Measurements from ENCODE around the gene RPS24.

The RPS24 gene

DNA sequence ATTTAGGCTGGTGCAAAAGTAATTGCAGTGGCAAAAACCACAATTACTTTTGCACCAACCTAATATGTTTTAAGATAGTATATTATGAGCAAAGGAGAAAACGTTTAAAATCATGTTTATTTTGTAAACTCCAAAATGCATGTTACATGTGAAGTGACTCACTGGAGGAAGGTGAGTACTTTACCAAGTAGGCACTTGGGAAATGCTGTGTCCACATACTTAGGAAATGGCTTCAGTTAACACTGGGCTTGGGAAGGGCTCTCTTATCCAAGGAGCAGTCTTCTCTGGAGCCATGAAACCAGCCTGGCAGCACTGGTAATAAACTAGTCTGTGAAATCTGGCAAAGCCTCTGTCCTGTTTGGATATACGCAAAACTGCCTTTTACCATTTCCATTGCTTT is 4.4 kb downstream of the RPS24 start:
- Histone ChIP-seq H3K79me1 (replicated peaks; ENCODE audit: low read length, poor library complexity, severe bottlenecking) (peaks cover 11% of the 10 kb centered on the region), H3K4ac (ENCODE audit: low read depth in 1 of 2, low read length in 2 of 2) (no peak overlapping the region), H3K4me3 (ENCODE audit: insufficient read depth in 1 of 2, low read depth in 1 of 2, low read length in 2 of 2) (no peak overlapping the region), H3K36me3 (ENCODE audit: control insufficient read depth in 1 of 2, insufficient read depth in 2 of 2, low read depth in 1 of 2, low read length in 2 of 2) (peaks cover 45 to 81% of the 10 kb centered on the region in 2 experiments), H2BK12ac (ENCODE audit: low read length in 2 of 2) (no peak overlapping the region), H2AFZ (ENCODE audit: low read depth, low read length) (no peak overlapping the region), H4K91ac (ENCODE audit: low read length) (no peak overlapping the region), H3K9ac (ENCODE audit: low read length) (no peak overlapping the region), H3K18ac (ENCODE audit: low read depth in 1 of 2, low read length in 2 of 2) (no peak overlapping the region), H3K23ac (ENCODE audit: low read length in 2 of 2) (no peak overlapping the region), H3K27ac (ENCODE audit: low read length, poor library complexity, severe bottlenecking) (no peak overlapping the region), H2BK5ac (ENCODE audit: low read depth, low read length, poor library complexity, severe bottlenecking) (no peak overlapping the region), H3K14ac (ENCODE audit: low read length in 2 of 2) (no peak overlapping the region), H2BK120ac (ENCODE audit: low read depth, low read length) (no peak overlapping the region), H4K8ac (ENCODE audit: low read length) (no peak overlapping the region), H2AK5ac (ENCODE audit: low read length, severe bottlenecking) (no peak overlapping the region), H3K4me1 (ENCODE audit: control insufficient read depth, insufficient read depth, low read depth, low read length) (peaks cover 10% of the 10 kb centered on the region), H3K4me2 (ENCODE audit: low read length, poor library complexity, severe bottlenecking) (no peak overlapping the region), H3K9me3 (ENCODE audit: control insufficient read depth, low read length) (no peaks in the 10 kb centered on the region), H3K27me3 (ENCODE audit: control insufficient read depth in 1 of 2, insufficient read depth in 1 of 2, low read length in 2 of 2) (no peaks in the 10 kb centered on the region), H2BK15ac (ENCODE audit: low read depth, poor library complexity, severe bottlenecking) (no peak overlapping the region)
- 43% methylated on average over 1 of the region's 2 CpGs for WGBS
- peak; percentile 47 for DNase-seq

DNA sequence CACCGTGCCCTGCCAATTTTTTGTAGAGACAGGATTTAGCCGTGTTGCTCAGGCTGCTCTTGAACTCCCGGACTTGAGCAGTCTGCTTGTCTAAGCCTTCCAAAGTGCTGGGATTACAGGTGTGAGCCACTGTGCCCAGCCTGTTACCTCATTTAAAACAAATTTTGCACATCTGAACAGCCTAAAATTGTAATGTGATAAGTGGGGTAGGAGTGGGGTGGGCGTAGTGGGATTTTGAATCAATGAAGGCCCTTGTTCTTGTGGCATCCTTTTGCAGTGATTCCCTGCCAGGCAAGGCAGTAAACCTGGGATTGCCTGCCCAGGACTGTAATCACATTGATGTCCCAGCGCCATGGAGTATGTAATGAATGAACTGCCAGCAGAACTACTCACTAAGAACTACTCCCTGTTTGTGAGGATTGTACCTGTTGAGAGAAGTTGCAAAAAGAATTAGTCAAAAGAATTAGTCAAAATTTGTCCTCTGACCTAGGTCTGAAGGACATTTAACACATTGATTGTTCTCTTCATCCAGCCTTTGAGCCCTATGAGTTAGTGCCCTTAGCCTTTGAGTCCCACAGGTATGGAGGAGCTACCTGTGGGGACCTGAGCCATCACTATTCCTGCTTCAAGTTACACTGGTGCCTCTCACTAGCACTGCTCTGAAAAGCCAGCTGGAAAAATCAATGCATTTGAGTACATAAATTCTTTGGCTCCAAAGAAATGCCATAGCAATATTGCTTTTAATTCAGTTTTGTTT is 5.3 kb downstream of the RPS24 start:
- Histone ChIP-seq H3K4me2 (ENCODE audit: low read length, poor library complexity, severe bottlenecking) (no peak overlapping the region), H2AK5ac (ENCODE audit: low read length, severe bottlenecking) (no peak overlapping the region), H3K79me1 (replicated peaks; ENCODE audit: low read length, poor library complexity, severe bottlenecking) (peaks cover 11% of the 10 kb centered on the region), H3K9me3 (ENCODE audit: control insufficient read depth, low read length) (no peaks in the 10 kb centered on the region), H4K8ac (ENCODE audit: low read length) (peak overlapping the region; percentile 31), H3K4me3 (ENCODE audit: insufficient read depth in 1 of 2, low read depth in 1 of 2, low read length in 2 of 2) (no peak overlapping the region), H3K4ac (ENCODE audit: low read depth in 1 of 2, low read length in 2 of 2) (no peak overlapping the region), H2BK120ac (ENCODE audit: low read depth, low read length) (no peak overlapping the region), H3K36me3 (ENCODE audit: control insufficient read depth in 1 of 2, insufficient read depth in 2 of 2, low read depth in 1 of 2, low read length in 2 of 2) (peaks cover 45 to 89% of the 10 kb centered on the region in 2 experiments), H3K27ac (ENCODE audit: low read length, poor library complexity, severe bottlenecking) (no peak overlapping the region), H3K18ac (ENCODE audit: low read depth in 1 of 2, low read length in 2 of 2) (no peak overlapping the region), H2BK15ac (ENCODE audit: low read depth, poor library complexity, severe bottlenecking) (no peak overlapping the region), H3K23ac (ENCODE audit: low read length in 2 of 2) (peak overlapping the region in 1 of 2 experiments; percentile 26), H3K9ac (ENCODE audit: low read length) (peak overlapping the region; percentile 19), H3K14ac (ENCODE audit: low read length in 2 of 2) (no peak overlapping the region), H2AFZ (ENCODE audit: low read depth, low read length) (no peak overlapping the region), H3K27me3 (ENCODE audit: control insufficient read depth in 1 of 2, insufficient read depth in 1 of 2, low read length in 2 of 2) (no peaks in the 10 kb centered on the region), H4K91ac (ENCODE audit: low read length) (no peak overlapping the region), H2BK12ac (ENCODE audit: low read length in 2 of 2) (no peak overlapping the region), H2BK5ac (ENCODE audit: low read depth, low read length, poor library complexity, severe bottlenecking) (no peak overlapping the region), H3K4me1 (ENCODE audit: control insufficient read depth, insufficient read depth, low read depth, low read length) (peaks cover 10% of the 10 kb centered on the region)
- WGBS: 93% methylated on average over 4 of the region's 5 CpGs
- DNase-seq: no peak

DNA sequence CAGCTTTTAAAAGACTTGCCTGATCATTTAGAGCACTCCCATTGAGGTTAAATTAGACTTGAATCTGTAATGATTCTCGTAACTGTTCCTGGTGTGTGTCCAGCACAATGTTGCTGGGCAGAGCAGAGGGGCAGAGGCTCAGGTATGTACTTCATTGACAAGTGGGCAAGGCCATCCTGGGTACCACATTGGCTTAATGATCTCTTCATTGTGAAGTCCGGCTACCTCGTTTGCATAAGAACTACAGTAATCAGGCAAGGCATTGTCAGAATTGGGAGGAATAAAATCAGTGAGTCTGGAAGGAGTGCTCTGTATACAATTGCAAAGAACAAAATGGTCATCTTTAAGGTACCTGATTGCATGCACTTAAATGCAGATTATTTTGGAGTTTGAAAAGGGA is 6.1 kb downstream of the RPS24 start:
- Histone ChIP-seq H3K4me2 (ENCODE audit: low read length, poor library complexity, severe bottlenecking) (no peak overlapping the region), H4K8ac (ENCODE audit: low read length) (no peak overlapping the region), H3K36me3 (ENCODE audit: control insufficient read depth in 1 of 2, insufficient read depth in 2 of 2, low read depth in 1 of 2, low read length in 2 of 2) (peaks cover 45 to 90% of the 10 kb centered on the region in 2 experiments), H3K9me3 (ENCODE audit: control insufficient read depth, low read length) (no peaks in the 10 kb centered on the region), H2BK12ac (ENCODE audit: low read length in 2 of 2) (no peak overlapping the region), H3K23ac (ENCODE audit: low read length in 2 of 2) (no peak overlapping the region), H4K91ac (ENCODE audit: low read length) (no peak overlapping the region), H2BK15ac (ENCODE audit: low read depth, poor library complexity, severe bottlenecking) (no peak overlapping the region), H3K18ac (ENCODE audit: low read depth in 1 of 2, low read length in 2 of 2) (no peak overlapping the region), H2BK120ac (ENCODE audit: low read depth, low read length) (no peak overlapping the region), H3K4ac (ENCODE audit: low read depth in 1 of 2, low read length in 2 of 2) (no peak overlapping the region), H2AK5ac (ENCODE audit: low read length, severe bottlenecking) (no peak overlapping the region), H3K9ac (ENCODE audit: low read length) (no peak overlapping the region), H3K4me3 (ENCODE audit: insufficient read depth in 1 of 2, low read depth in 1 of 2, low read length in 2 of 2) (no peak overlapping the region), H2AFZ (ENCODE audit: low read depth, low read length) (no peak overlapping the region), H3K79me1 (replicated peaks; ENCODE audit: low read length, poor library complexity, severe bottlenecking) (peaks cover 11% of the 10 kb centered on the region), H3K27me3 (ENCODE audit: control insufficient read depth in 1 of 2, insufficient read depth in 1 of 2, low read length in 2 of 2) (no peaks in the 10 kb centered on the region), H3K4me1 (ENCODE audit: control insufficient read depth, insufficient read depth, low read depth, low read length) (peaks cover 15% of the 10 kb centered on the region), H2BK5ac (ENCODE audit: low read depth, low read length, poor library complexity, severe bottlenecking) (no peak overlapping the region), H3K14ac (ENCODE audit: low read length in 2 of 2) (no peak overlapping the region), H3K27ac (ENCODE audit: low read length, poor library complexity, severe bottlenecking) (no peak overlapping the region)
- 96% methylated on average over 3 of the region's 3 CpGs for WGBS
- no peak for DNase-seq

DNA sequence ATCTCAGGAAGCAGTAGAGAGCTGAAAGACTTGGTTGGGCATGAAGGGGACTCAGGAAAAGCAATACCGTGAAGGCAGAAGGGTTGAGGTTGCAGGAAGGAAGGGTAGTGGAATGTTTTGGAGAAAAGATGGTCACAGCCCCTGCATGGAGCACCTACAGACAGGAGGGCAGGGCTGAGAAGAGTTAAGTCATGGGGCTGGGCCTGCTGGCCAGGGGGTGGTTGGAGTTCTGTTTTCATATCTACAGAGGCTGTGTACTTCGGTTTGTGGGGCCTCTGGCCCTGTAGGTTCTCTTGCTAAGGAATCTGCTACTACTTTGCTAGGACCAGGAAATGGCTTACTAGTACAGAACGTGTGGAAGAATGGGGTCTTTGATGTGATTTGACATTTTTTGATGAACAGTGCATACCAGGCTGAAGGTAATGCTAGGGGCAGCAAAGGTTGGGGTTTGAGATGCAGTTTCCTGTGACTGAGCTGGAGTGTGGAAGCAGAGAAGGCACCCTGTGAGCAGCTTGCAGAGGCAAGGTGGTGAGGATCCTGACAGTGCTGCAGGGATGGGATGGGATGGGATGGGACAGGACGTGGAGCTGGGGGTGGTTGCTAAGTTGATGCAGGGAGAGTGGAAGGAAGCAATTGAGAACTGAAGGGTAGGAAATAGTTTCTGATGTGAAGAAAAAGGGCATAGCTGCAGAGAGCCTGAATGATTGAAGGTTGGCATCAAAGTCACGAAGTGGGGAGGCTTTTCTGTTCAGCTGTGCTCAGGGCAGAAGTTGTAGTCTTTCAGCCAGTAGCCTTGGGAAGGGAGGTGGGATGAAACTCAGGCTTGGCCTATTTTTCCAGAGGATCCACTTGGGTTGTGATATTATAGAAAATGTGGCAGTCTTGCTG is 7.8 kb downstream of the RPS24 start:
- H3K27ac ChIP-seq (ENCODE audit: low read length, poor library complexity, severe bottlenecking): no peak overlapping the region
- no peak overlapping the region for H3K4me2 ChIP-seq (ENCODE audit: low read length, poor library complexity, severe bottlenecking)
- peak overlapping the region; percentile 22 for H3K9ac ChIP-seq (ENCODE audit: low read length)
- no peak overlapping the region for H4K91ac ChIP-seq (ENCODE audit: low read length)
- no peak overlapping the region for H2AFZ ChIP-seq (ENCODE audit: low read depth, low read length)
- no peak overlapping the region for H3K18ac ChIP-seq (ENCODE audit: low read depth in 1 of 2, low read length in 2 of 2)
- no peak for DNase-seq
- no peak overlapping the region for H2BK120ac ChIP-seq (ENCODE audit: low read depth, low read length)
- H2BK12ac ChIP-seq (ENCODE audit: low read length in 2 of 2): no peak overlapping the region
- H3K14ac ChIP-seq (ENCODE audit: low read length in 2 of 2): no peak overlapping the region
- no peaks in the 10 kb centered on the region for H3K27me3 ChIP-seq (ENCODE audit: control insufficient read depth in 1 of 2, insufficient read depth in 1 of 2, low read length in 2 of 2)
- no peak overlapping the region for H4K8ac ChIP-seq (ENCODE audit: low read length)
- H3K4ac ChIP-seq (ENCODE audit: low read depth in 1 of 2, low read length in 2 of 2): no peak overlapping the region
- 93% methylated on average over 5 of the region's 5 CpGs for WGBS
- no peak overlapping the region for H2AK5ac ChIP-seq (ENCODE audit: low read length, severe bottlenecking)
- peaks cover 11% of the 10 kb centered on the region for H3K79me1 ChIP-seq (replicated peaks; ENCODE audit: low read length, poor library complexity, severe bottlenecking)
- peaks cover 38 to 75% of the 10 kb centered on the region in 2 experiments for H3K36me3 ChIP-seq (ENCODE audit: control insufficient read depth in 1 of 2, insufficient read depth in 2 of 2, low read depth in 1 of 2, low read length in 2 of 2)
- no peak overlapping the region for H3K4me3 ChIP-seq (ENCODE audit: insufficient read depth in 1 of 2, low read depth in 1 of 2, low read length in 2 of 2)
- H2BK15ac ChIP-seq (ENCODE audit: low read depth, poor library complexity, severe bottlenecking): no peak overlapping the region
- H3K23ac ChIP-seq (ENCODE audit: low read length in 2 of 2): no peak overlapping the region
- peaks cover 13% of the 10 kb centered on the region for H3K4me1 ChIP-seq (ENCODE audit: control insufficient read depth, insufficient read depth, low read depth, low read length)
- H2BK5ac ChIP-seq (ENCODE audit: low read depth, low read length, poor library complexity, severe bottlenecking): no peak overlapping the region
- H3K9me3 ChIP-seq (ENCODE audit: control insufficient read depth, low read length): no peaks in the 10 kb centered on the region

All from mesenchymal stem cell (in vitro differentiated cells and primary cell).